HL-60 (cell line): ENCODE measurements around the gene LDAH.

Experiments
- GABPA ChIP-seq: IDR thresholded peaks from 2 replicates; pipeline ENCODE4 v1.6.1; 2012; ENCODE audit warnings: low read depth
- TF ChIP-seq, protein P1 (sequence below): IDR thresholded peaks from one replicate; pipeline ENCODE4 v1.5.1; 2011; ENCODE audit warnings: low read length, control low read depth, inconsistent platforms; ENCODE audit not compliant: insufficient read depth

DNA sequence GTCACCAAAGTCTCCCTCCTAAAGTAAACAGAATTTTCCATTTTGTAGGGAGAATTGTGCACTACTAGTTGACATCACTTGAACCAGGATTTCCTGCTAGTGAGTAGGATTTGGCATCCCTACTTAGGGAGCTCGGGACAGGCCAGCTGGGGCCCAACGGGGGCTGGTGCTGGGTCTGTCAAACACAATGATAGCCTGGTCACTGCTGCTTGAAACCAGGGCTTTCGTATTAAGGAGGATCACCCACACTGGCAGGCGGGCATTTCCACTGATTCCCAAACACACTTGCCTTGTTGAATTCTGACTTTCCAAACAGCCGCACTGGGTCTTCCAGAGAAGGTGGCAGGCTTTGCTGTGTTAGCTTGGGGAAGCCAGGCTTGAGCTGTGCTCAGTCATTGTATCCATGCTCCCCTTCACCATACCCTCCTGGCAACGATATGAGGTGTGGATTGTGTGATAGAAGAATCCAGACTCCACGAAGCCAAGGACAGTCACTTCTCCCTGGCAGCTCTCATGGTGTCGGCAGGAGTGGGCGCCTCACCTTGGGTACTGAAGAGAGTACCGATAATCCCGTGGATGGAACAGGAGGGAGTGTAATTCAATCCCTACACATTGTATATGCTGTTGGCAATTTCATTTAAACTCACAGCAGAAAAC, 148.5 kb downstream of the LDAH start:
- TF ChIP-seq, protein P1, sequence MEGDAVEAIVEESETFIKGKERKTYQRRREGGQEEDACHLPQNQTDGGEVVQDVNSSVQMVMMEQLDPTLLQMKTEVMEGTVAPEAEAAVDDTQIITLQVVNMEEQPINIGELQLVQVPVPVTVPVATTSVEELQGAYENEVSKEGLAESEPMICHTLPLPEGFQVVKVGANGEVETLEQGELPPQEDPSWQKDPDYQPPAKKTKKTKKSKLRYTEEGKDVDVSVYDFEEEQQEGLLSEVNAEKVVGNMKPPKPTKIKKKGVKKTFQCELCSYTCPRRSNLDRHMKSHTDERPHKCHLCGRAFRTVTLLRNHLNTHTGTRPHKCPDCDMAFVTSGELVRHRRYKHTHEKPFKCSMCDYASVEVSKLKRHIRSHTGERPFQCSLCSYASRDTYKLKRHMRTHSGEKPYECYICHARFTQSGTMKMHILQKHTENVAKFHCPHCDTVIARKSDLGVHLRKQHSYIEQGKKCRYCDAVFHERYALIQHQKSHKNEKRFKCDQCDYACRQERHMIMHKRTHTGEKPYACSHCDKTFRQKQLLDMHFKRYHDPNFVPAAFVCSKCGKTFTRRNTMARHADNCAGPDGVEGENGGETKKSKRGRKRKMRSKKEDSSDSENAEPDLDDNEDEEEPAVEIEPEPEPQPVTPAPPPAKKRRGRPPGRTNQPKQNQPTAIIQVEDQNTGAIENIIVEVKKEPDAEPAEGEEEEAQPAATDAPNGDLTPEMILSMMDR: no peak
- TF ChIP-seq GABPA: no peak
